Measurements from ENCODE around the gene KRT9. TPM values are rescaled to one million over a fixed set of nuclear protein-coding genes. Genes with fewer than 3 reads are reported as not detected.

Gene KRT9
- total RNA-seq, 1 experiment from 2014 or later = not detected

DNA sequence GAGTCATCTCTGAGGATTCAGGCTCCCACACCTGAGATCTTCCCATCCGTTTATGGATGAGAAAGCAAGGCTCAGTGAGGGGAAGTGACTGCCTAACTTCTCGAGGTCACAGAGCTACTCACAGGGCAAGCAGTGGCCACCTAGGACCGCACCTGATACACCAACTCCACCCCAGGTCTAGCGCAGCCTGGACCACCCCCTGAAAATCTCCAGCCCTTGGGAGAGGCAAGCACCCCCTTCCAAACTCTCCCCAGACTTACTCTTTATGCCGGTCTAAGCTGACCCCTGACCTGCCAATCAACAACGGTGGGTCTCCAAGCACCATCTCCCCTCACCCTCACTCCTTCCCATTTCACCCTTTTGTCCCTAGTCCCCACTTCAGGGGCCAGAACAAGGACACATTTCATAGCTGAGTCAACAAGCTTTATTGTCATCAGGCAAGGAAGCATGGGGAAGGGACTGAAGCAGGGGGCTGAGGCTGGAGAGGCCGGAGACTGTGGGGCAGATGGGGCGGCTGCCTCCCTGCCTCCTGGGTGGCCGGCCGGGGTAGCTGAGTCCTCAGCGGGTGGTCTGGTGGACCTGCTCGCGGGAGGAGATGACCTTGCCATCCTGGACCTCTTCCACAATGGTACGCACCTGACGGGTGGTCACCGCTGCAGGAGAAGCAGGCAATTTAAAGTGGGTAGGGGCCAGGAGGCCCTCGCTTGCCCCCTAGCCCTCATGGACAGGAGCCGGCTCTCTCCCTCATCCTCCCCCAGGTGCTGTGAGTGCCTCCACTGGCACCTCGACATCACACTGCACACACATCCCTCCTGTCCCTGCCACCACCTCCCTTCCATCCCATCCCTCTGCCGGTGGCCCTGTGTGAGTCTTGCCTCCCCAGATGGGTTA lies 47.4 kb upstream of the KRT9 start:
- no peak overlapping the region for H3K9ac ChIP-seq (ENCODE audit: low read length)
- no peak overlapping the region for H2AFZ ChIP-seq (ENCODE audit: low read length)
- no peaks in the 10 kb centered on the region for H3F3A ChIP-seq (ENCODE audit: low read length, unreplicated experiment)
- no peaks in the 10 kb centered on the region for H3K27me3 ChIP-seq (ENCODE audit: low read length)
- intact Hi-C loops (cut with micrococcal nuclease) = no loop called here
- no peaks in the 10 kb centered on the region for H3K36me3 ChIP-seq (ENCODE audit: low read depth, low read length)
- H3K9me3 ChIP-seq (ENCODE audit: low read length) = no peaks in the 10 kb centered on the region
- H3K4me1 ChIP-seq (ENCODE audit: insufficient read depth, low read length) = no peaks in the 10 kb centered on the region; the same call in 1 of the 2 replicates
- BruUV-seq (replicated peaks) = no TSS peak
- H3K4me2 ChIP-seq (ENCODE audit: low read length) = no peak overlapping the region
- H3K79me2 ChIP-seq (ENCODE audit: low read length) = no peaks in the 10 kb centered on the region
- 0 out of 2 replicates have a peak overlapping the region, but pooled peaks have one; percentile 25 for H3K27ac ChIP-seq (ENCODE audit: low read length)
- DNase-seq (peak; percentile 37), ATAC-seq (no peak; the same call in 1 of the 2 replicates)
- H4K20me1 ChIP-seq (ENCODE audit: low read length) = no peaks in the 10 kb centered on the region
- ChIA-PET POLR2A (ENCODE audit: unreplicated experiment) (no interaction called here), CTCF (no interaction called here)
- no peak overlapping the region for H3K4me3 ChIP-seq (ENCODE audit: low read length)
- TF ChIP-seq, protein P1, sequence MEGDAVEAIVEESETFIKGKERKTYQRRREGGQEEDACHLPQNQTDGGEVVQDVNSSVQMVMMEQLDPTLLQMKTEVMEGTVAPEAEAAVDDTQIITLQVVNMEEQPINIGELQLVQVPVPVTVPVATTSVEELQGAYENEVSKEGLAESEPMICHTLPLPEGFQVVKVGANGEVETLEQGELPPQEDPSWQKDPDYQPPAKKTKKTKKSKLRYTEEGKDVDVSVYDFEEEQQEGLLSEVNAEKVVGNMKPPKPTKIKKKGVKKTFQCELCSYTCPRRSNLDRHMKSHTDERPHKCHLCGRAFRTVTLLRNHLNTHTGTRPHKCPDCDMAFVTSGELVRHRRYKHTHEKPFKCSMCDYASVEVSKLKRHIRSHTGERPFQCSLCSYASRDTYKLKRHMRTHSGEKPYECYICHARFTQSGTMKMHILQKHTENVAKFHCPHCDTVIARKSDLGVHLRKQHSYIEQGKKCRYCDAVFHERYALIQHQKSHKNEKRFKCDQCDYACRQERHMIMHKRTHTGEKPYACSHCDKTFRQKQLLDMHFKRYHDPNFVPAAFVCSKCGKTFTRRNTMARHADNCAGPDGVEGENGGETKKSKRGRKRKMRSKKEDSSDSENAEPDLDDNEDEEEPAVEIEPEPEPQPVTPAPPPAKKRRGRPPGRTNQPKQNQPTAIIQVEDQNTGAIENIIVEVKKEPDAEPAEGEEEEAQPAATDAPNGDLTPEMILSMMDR (conservative IDR thresholded peaks at IDR 0.05; ENCODE audit: low read depth, low read length) = no peak
- no peak for TF ChIP-seq EZH2 (IDR thresholded peaks at IDR 0.05; ENCODE audit: low read length, unreplicated experiment)
- TF ChIP-seq EZH2phosphoT487 (IDR thresholded peaks at IDR 0.05; ENCODE audit: borderline replicate concordance, low read length) = no peak
- no peaks in the 10 kb centered on the region for H3K9me2 ChIP-seq (replicated peaks; ENCODE audit: low read length)

DNA sequence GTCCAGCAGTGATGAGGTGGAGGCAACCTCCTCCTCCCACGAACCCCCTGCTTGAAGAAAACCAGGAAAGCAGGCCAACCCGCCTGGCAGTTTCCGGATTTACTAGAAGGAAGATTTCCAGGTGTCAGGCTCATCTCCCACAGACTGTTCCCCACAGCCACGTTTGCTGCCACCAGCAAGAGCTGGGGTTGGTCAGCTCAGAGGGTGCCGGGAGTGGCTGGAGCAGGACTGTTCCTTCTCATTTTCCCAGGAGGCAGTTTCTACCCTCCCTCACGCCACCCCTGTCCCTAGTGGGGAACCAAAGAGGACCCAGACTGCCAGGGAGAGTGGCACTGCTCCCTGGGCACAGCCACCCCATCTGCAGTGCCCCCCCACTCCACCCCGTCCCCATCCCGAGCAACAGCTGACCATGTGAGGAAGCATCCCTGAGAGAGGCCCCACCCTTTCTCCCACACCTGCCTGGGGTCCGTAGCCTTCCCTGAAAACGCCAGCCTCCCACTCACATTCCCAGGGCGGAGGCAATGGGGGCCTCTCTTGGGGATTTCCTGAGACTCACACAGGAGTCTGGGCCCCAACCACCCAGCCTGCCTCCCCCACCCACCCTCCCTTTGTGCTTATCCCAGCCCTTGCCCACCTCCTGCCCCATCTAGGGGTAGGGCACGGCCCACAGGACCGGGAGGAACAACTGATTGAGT lies 46.6 kb upstream of the KRT9 start:
- no peak for TF ChIP-seq EZH2 (IDR thresholded peaks at IDR 0.05; ENCODE audit: low read length, unreplicated experiment)
- no peak for TF ChIP-seq EZH2phosphoT487 (IDR thresholded peaks at IDR 0.05; ENCODE audit: borderline replicate concordance, low read length)
- TF ChIP-seq, protein P1 (conservative IDR thresholded peaks at IDR 0.05; ENCODE audit: low read depth, low read length) = no peak
- ChIA-PET POLR2A (ENCODE audit: unreplicated experiment) (no interaction called here), CTCF (no interaction called here)
- ATAC-seq = no peak
- Histone ChIP-seq H4K20me1 (ENCODE audit: low read length) (no peaks in the 10 kb centered on the region), H2AFZ (ENCODE audit: low read length) (no peak overlapping the region), H3K4me3 (ENCODE audit: low read length) (no peak overlapping the region), H3K4me1 (ENCODE audit: insufficient read depth, low read length) (no peaks in the 10 kb centered on the region; the same call in 1 of the 2 replicates), H3K9ac (ENCODE audit: low read length) (no peak overlapping the region), H3K9me3 (ENCODE audit: low read length) (no peaks in the 10 kb centered on the region), H3K27me3 (ENCODE audit: low read length) (no peaks in the 10 kb centered on the region), H3K4me2 (ENCODE audit: low read length) (no peak overlapping the region), H3F3A (ENCODE audit: low read length, unreplicated experiment) (no peaks in the 10 kb centered on the region), H3K36me3 (ENCODE audit: low read depth, low read length) (no peaks in the 10 kb centered on the region), H3K27ac (ENCODE audit: low read length) (no peak overlapping the region), H3K9me2 (replicated peaks; ENCODE audit: low read length) (no peaks in the 10 kb centered on the region), H3K79me2 (ENCODE audit: low read length) (no peaks in the 10 kb centered on the region)
- intact Hi-C loops (cut with micrococcal nuclease) = no loop called here
- DNase-seq = no peak
- BruUV-seq (replicated peaks) = no TSS peak
